Measurements from ENCODE around the gene ADAM33. TPM values are rescaled to one million over a fixed set of nuclear protein-coding genes. Genes with fewer than 3 reads are reported as not detected.

Gene ADAM33
- total and polyA plus RNA-seq, 2 of the 13 experiments (the other 11 are each of a cell fraction or from before 2014, with no cell fraction given), result not detected

DNA sequence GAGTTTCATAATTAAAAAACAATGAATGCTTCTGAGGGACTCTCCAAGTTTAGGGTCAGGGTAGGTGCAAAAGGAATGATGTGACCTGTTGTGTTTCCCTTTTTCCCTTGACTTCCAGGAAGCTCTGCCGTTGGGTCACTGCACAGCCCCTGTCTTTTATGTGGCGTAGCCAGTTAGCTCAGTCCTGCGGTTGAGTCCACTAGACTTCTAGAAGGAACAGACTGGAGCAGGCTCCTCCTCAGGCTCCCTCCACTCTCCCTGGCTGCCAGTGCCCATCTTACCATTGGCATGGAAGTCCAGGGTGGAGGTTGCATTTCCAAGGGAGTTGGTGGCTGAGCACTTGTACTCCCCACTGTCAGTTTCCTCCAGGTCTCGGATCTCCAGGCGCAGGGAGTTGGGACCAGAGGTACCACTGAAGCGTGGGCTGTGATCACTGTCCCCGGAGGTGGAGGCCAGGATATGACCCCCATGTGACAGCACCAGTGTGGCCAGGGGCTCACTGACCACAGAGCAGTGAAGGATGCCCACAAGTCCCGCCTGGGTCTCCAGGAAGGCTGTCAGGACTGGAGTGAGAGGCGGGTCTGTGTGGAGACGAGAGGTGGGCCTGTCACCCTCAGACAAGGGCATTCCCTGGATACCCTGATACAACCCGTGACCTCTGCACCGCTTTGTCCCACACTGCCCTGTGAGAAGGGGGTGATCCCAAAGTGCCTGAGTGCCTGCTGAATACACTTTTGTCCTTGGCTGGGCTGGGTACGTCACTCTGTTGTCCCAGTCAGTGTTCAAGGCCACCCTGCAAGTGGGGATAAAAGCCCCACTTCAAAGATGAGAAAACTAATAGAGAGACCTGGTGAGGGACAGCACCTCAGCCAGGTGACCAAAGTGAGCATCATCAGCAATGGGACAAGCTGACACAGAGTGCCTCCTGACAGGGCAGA lies 19.5 kb upstream of the ADAM33 start:
- no peaks in the 10 kb centered on the region for H3K79me2 ChIP-seq (ENCODE audit: insufficient read depth, low read length)
- peak; percentile 11 for ATAC-seq
- no peak overlapping the region for H3K27ac ChIP-seq (ENCODE audit: extremely low read length, insufficient read depth, low read length)
- no peak for FAIRE-seq
- H3K4me2 ChIP-seq (ENCODE audit: low read depth, low read length), result peak overlapping the region; percentile 26
- POLR2A ChIA-PET, result interaction anchor here (0.6 kb wide), 1 partner anchor 227 kb away, joined by 6 read pairs; no protein-coding TSS in a partner anchor
- H3K4me3 ChIP-seq (replicated peaks in 1 of 3; ENCODE audit: insufficient read depth in 1 of 3, low read depth in 2 of 3, low read length in 3 of 3), result no peak overlapping the region
- no peaks in the 10 kb centered on the region for H3K36me3 ChIP-seq (replicated peaks in 1 of 2; ENCODE audit: control insufficient read depth in 1 of 2, insufficient read depth in 2 of 2, low read length in 2 of 2)
- H3K4me1 ChIP-seq (ENCODE audit: insufficient read depth, low read length), result peaks cover 15% of the 10 kb centered on the region
- H3K9me3 ChIP-seq (ENCODE audit: low read length), result peaks cover 3% of the 10 kb centered on the region; the same call in 1 of the 2 replicates
- CTCF ChIA-PET (ENCODE audit: low intra/inter-chr PET ratio, low total read pairs), result no interaction called here
- no peak overlapping the region for H3K9ac ChIP-seq (ENCODE audit: insufficient read depth, low read depth, low read length)
- H3K27me3 ChIP-seq (ENCODE audit: control insufficient read depth in 1 of 2, insufficient read depth in 2 of 2, low read length in 2 of 2), result peaks cover 24 to 51% of the 10 kb centered on the region in 2 experiments; a peak in 4 of 5 replicates
- H2AFZ ChIP-seq (ENCODE audit: low read length), result no peak overlapping the region
- no TSS peak for BruUV-seq (replicated peaks)
- DNase-seq (ENCODE audit: low spot score), result peak; percentile 38
- in situ Hi-C loops (cut with HindIII; ENCODE audit: extremely low pct_ligation_motif_present, low pct_unique_long_range_greater_than_20kb), result no loop called here
- no peaks in the 10 kb centered on the region for H4K20me1 ChIP-seq (ENCODE audit: insufficient read depth, low read length)
- 36% methylated on average over 12 of the region's 13 CpGs for WGBS (ENCODE audit: low lambda C conversion rate)
- intact Hi-C loops (cut with micrococcal nuclease; ENCODE audit: unreplicated experiment), result no loop called here
- TF ChIP-seq NONO (IDR thresholded peaks at IDR 0.05) (no peak), NONO (CRISPR knock-in tag; conservative IDR thresholded peaks at IDR 0.05) (0 out of 2 replicates have a peak, but pooled peaks have one; percentile 14), ZNF280B (CRISPR knock-in tag; IDR thresholded peaks at IDR 0.05; ENCODE audit: borderline replicate concordance) (peak; percentile 50; the same call in 1 of the 2 replicates), PHF21A (CRISPR knock-in tag; IDR thresholded peaks at IDR 0.05) (peak; percentile 40; the same call in 1 of the 2 replicates), ZFP62 (CRISPR knock-in tag; IDR thresholded peaks at IDR 0.05) (no peak), SOX13 (IDR thresholded peaks at IDR 0.05) (no peak), SOX13 (CRISPR knock-in tag; conservative IDR thresholded peaks at IDR 0.05 in 1 of 2, IDR thresholded peaks at IDR 0.05 in 1 of 2) (peak in 1 of 2 experiments; percentile 18; a peak in 1 of 4 replicates), ZNF629 (CRISPR knock-in tag; conservative IDR thresholded peaks at IDR 0.05) (peak; percentile 68)
- TF ChIP-seq, protein P1, sequence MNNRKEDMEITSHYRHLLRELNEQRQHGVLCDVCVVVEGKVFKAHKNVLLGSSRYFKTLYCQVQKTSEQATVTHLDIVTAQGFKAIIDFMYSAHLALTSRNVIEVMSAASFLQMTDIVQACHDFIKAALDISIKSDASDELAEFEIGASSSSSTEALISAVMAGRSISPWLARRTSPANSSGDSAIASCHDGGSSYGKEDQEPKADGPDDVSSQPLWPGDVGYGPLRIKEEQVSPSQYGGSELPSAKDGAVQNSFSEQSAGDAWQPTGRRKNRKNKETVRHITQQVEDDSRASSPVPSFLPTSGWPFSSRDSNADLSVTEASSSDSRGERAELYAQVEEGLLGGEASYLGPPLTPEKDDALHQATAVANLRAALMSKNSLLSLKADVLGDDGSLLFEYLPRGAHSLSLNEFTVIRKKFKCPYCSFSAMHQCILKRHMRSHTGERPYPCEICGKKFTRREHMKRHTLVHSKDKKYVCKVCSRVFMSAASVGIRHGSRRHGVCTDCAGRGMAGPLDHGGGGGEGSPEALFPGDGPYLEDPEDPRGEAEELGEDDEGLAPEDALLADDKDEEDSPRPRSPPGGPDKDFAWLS (CRISPR knock-in tag; IDR thresholded peaks at IDR 0.05; ENCODE audit: borderline replicate concordance), result 0 out of 2 replicates have a peak, but pooled peaks have one; percentile 63
- TF ChIP-seq, protein P2, sequence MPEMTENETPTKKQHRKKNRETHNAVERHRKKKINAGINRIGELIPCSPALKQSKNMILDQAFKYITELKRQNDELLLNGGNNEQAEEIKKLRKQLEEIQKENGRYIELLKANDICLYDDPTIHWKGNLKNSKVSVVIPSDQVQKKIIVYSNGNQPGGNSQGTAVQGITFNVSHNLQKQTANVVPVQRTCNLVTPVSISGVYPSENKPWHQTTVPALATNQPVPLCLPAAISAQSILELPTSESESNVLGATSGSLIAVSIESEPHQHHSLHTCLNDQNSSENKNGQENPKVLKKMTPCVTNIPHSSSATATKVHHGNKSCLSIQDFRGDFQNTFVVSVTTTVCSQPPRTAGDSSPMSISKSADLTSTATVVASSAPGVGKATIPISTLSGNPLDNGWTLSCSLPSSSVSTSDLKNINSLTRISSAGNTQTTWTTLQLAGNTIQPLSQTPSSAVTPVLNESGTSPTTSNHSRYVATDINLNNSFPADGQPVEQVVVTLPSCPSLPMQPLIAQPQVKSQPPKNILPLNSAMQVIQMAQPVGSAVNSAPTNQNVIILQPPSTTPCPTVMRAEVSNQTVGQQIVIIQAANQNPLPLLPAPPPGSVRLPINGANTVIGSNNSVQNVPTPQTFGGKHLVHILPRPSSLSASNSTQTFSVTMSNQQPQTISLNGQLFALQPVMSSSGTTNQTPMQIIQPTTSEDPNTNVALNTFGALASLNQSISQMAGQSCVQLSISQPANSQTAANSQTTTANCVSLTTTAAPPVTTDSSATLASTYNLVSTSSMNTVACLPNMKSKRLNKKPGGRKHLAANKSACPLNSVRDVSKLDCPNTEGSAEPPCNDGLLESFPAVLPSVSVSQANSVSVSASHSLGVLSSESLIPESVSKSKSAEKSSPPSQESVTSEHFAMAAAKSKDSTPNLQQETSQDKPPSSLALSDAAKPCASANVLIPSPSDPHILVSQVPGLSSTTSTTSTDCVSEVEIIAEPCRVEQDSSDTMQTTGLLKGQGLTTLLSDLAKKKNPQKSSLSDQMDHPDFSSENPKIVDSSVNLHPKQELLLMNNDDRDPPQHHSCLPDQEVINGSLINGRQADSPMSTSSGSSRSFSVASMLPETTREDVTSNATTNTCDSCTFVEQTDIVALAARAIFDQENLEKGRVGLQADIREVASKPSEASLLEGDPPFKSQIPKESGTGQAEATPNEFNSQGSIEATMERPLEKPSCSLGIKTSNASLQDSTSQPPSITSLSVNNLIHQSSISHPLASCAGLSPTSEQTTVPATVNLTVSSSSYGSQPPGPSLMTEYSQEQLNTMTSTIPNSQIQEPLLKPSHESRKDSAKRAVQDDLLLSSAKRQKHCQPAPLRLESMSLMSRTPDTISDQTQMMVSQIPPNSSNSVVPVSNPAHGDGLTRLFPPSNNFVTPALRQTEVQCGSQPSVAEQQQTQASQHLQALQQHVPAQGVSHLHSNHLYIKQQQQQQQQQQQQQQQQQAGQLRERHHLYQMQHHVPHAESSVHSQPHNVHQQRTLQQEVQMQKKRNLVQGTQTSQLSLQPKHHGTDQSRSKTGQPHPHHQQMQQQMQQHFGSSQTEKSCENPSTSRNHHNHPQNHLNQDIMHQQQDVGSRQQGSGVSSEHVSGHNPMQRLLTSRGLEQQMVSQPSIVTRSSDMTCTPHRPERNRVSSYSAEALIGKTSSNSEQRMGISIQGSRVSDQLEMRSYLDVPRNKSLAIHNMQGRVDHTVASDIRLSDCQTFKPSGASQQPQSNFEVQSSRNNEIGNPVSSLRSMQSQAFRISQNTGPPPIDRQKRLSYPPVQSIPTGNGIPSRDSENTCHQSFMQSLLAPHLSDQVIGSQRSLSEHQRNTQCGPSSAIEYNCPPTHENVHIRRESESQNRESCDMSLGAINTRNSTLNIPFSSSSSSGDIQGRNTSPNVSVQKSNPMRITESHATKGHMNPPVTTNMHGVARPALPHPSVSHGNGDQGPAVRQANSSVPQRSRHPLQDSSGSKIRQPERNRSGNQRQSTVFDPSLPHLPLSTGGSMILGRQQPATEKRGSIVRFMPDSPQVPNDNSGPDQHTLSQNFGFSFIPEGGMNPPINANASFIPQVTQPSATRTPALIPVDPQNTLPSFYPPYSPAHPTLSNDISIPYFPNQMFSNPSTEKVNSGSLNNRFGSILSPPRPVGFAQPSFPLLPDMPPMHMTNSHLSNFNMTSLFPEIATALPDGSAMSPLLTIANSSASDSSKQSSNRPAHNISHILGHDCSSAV (CRISPR knock-in tag; IDR thresholded peaks at IDR 0.05; ENCODE audit: borderline replicate concordance), result no peak
